K562 (cell line): ENCODE results near the gene OVOL3. TPM values are rescaled to one million over a fixed set of nuclear protein-coding genes. Genes with fewer than 3 reads are reported as not detected.

Experiments
- ATF1 ChIP-seq, 2 experiments: fragments of 450-650 bp in 1 of 2; IDR thresholded peaks; 2 replicates each; pipeline ENCODE4 v1.6.1; 2016; ENCODE audit warnings: missing compliant biosample characterization in 1 of 2, missing genetic modification characterization in 1 of 2
- ATF6 ChIP-seq: sonication (generic); formaldehyde crosslinking; IDR thresholded peaks from 2 replicates; pipeline ENCODE4 v1.4.0; 2020; ENCODE audit warnings: mild to moderate bottlenecking, missing genetic modification reagents
- BCOR ChIP-seq: fragments of 450-650 bp; IDR thresholded peaks from 2 replicates; pipeline ENCODE4 v1.6.1; 2016
- BHLHE40 ChIP-seq: IDR thresholded peaks from 2 replicates; pipeline ENCODE4 v1.6.1; 2011; ENCODE audit warnings: low read length, improper control_type of control experiment
- CBX2 ChIP-seq: fragments of 200-600 bp; sonication (generic); IDR thresholded peaks from one replicate; pipeline ENCODE4 v1.6.1; 2012; ENCODE audit warnings: mild to moderate bottlenecking, low read length, inconsistent platforms; ENCODE audit not compliant: insufficient read depth, poor library complexity, severe bottlenecking
- CHAMP1 ChIP-seq: fragments of 450-650 bp; IDR thresholded peaks from 2 replicates; pipeline ENCODE4 v1.6.1; 2016; ENCODE audit warnings: mild to moderate bottlenecking
- EP400 ChIP-seq: fragments of 450-650 bp; IDR thresholded peaks from 2 replicates; pipeline ENCODE4 v1.6.1; 2017; ENCODE audit warnings: antibody characterized with exemption, mild to moderate bottlenecking, moderate library complexity
- HDGF ChIP-seq: fragments of 450-650 bp; IDR thresholded peaks from 2 replicates; pipeline ENCODE4 v1.6.1; 2016
- HINFP ChIP-seq: fragments of 450-650 bp; conservative IDR thresholded peaks from 2 replicates; pipeline ENCODE4 v1.6.1; 2016; ENCODE audit warnings: missing genetic modification characterization, low read depth, mild to moderate bottlenecking, control low read depth, missing compliant biosample characterization
- JUN ChIP-seq, 2 experiments: sonication (generic) in 1 of 2; formaldehyde crosslinking in 1 of 2; IDR thresholded peaks; 2 replicates each; pipeline versions ENCODE4 v1.6.1 to v1.8.0; 2012 to 2022; ENCODE audit warnings: borderline replicate concordance in 2 of 2, mild to moderate bottlenecking in 2 of 2, improper control_type of control experiment in 1 of 2, low read depth in 1 of 2, low read length in 1 of 2, missing genetic modification reagents in 1 of 2
- KLF1 ChIP-seq: fragments of 450-650 bp; IDR thresholded peaks from 2 replicates; pipeline ENCODE4 v1.6.1; 2016; ENCODE audit warnings: missing genetic modification characterization, missing compliant biosample characterization
- MYNN ChIP-seq, 2 experiments: sonication (generic); formaldehyde crosslinking in 1 of 2; IDR thresholded peaks; 2 replicates each; pipeline versions ENCODE4 v1.5.0 to v1.6.1; 2016 to 2020; ENCODE audit warnings: antibody characterized with exemption in 1 of 2, missing genetic modification reagents in 1 of 2
- RUNX1 ChIP-seq: sonication (generic); IDR thresholded peaks from 2 replicates; pipeline ENCODE4 v1.6.1; 2016; ENCODE audit warnings: antibody characterized with exemption, low read depth
- SP1 ChIP-seq: sonication (generic); formaldehyde crosslinking; IDR thresholded peaks from 2 replicates; pipeline ENCODE4 v1.8.1; 2022; ENCODE audit warnings: mild to moderate bottlenecking, missing genetic modification reagents
- TAF7 ChIP-seq: fragments of 450-650 bp; IDR thresholded peaks from 2 replicates; pipeline ENCODE4 v1.6.1; 2016; ENCODE audit warnings: missing genetic modification characterization, missing compliant biosample characterization
- TCFL5 ChIP-seq: fragments of 250-450 bp; sonication (Bioruptor Pico); conservative IDR thresholded peaks from 2 replicates; pipeline ENCODE4 v1.6.1; 2021; ENCODE audit warnings: mild to moderate bottlenecking, moderate library complexity, matching md5 sums
- ZKSCAN1 ChIP-seq: fragments of 150-350 bp; IDR thresholded peaks from 2 replicates; pipeline ENCODE4 v1.6.1; 2016; ENCODE audit warnings: low read depth, low read length
- ZNF217 ChIP-seq: sonication (generic); formaldehyde crosslinking; IDR thresholded peaks from 2 replicates; pipeline ENCODE4 v1.8.0; 2022; ENCODE audit warnings: mild to moderate bottlenecking, missing genetic modification reagents
- polyA plus RNA-seq, 8 experiments: library from polyadenylated mRNA; depleted of rRNA in 4 of 8; stranded (reverse) in 5 of 8; unstranded in 3 of 8; fragments of >200 nt; fragmentation: Nextera tagmentation in 2 of 8; fragmentation: Illumina TruSeq in 1 of 8; extraction: Ambion mirVana in 2 of 8; extraction: Trizol in 1 of 8; gene quantifications; 2 replicates each; pipeline versions ENCODE4 v1.2.1 to v1.2.3, GENCODE V29; 2011 to 2014; ENCODE audit warnings: inconsistent platforms in 1 of 8, missing spikeins in 1 of 8
- total RNA-seq, 7 experiments: library from RNA; depleted of rRNA in 6 of 7; stranded (reverse); fragments of >200 nt in 6 of 7; fragmentation: Illumina TruSeq in 2 of 7; extraction: Trizol in 2 of 7; gene quantifications; 2 replicates each; pipeline versions ENCODE4 v1.2.1 to v1.2.3, GENCODE V29; 2011 to 2021; ENCODE audit warnings: low replicate concordance in 1 of 7

The OVOL3 gene
- total and polyA plus RNA-seq, 9 of the 15 experiments (the other 6 are each of a cell fraction or from before 2014, with no cell fraction given), result not detected

- no peak for TF ChIP-seq HINFP (tag)
- no peak for TF ChIP-seq CHAMP1
- TF ChIP-seq TAF7 (tag), result no peak
- TF ChIP-seq KLF1 (tag), result no peak
- no peak for TF ChIP-seq CBX2
- no peak for TF ChIP-seq MYNN (IDR thresholded peaks at IDR 0.05)
- no peak for TF ChIP-seq MYNN (CRISPR knock-in tag; IDR thresholded peaks at IDR 0.05)
- 0 out of 2 replicates have a peak, but pooled peaks have one; percentile 22 for TF ChIP-seq TCFL5 (CRISPR knock-in tag)
- no peak for TF ChIP-seq ATF1 (CRISPR knock-in tag; IDR thresholded peaks at IDR 0.05)
- peak; percentile 77 for TF ChIP-seq ATF1 (tag; IDR thresholded peaks at IDR 0.05)
- no peak for TF ChIP-seq RUNX1
- peak; percentile 97 for TF ChIP-seq EP400
- TF ChIP-seq BCOR, result peak; percentile 34; the same call in 1 of the 2 replicates
- peak; percentile 63; the same call in 1 of the 2 replicates for TF ChIP-seq JUN (IDR thresholded peaks at IDR 0.05; ENCODE audit: borderline replicate concordance, low read depth, low read length)
- TF ChIP-seq JUN (CRISPR knock-in tag; IDR thresholded peaks at IDR 0.05; ENCODE audit: borderline replicate concordance), result no peak
- no peak for TF ChIP-seq ZNF217 (CRISPR knock-in tag)
- peak; percentile 91; the same call in 1 of the 2 replicates for TF ChIP-seq ATF6 (CRISPR knock-in tag)
- TF ChIP-seq SP1, result peak; percentile 95
- TF ChIP-seq BHLHE40, result peak; percentile 98
- no peak for TF ChIP-seq HDGF
- no peak for TF ChIP-seq ZKSCAN1
Measured at GRCh38 chr19:36114721-36115452, 3.9 kb downstream of the OVOL3 start, which contains the start of gene POLR2I (continued).
